ENCODE results near the gene HOXB9. TPM values are rescaled to one million over a fixed set of nuclear protein-coding genes. Genes with fewer than 3 reads are reported as not detected.

HOXB9 gene
- total and polyA plus RNA-seq, 2 of the 13 experiments (the other 11 are each of a cell fraction or from before 2014, with no cell fraction given): not detected

- TF ChIP-seq BRF2 (CRISPR knock-in tag; IDR thresholded peaks at IDR 0.05): no peak
- peak; percentile 51 for TF ChIP-seq YY1 (IDR thresholded peaks at IDR 0.05; ENCODE audit: insufficient read depth, insufficient replicate concordance, low read depth, low read length)
- TF ChIP-seq HOMEZ (CRISPR knock-in tag; IDR thresholded peaks at IDR 0.05; ENCODE audit: low read depth): 0 out of 2 replicates have a peak, but pooled peaks have one; percentile 39
- TF ChIP-seq, protein P1, sequence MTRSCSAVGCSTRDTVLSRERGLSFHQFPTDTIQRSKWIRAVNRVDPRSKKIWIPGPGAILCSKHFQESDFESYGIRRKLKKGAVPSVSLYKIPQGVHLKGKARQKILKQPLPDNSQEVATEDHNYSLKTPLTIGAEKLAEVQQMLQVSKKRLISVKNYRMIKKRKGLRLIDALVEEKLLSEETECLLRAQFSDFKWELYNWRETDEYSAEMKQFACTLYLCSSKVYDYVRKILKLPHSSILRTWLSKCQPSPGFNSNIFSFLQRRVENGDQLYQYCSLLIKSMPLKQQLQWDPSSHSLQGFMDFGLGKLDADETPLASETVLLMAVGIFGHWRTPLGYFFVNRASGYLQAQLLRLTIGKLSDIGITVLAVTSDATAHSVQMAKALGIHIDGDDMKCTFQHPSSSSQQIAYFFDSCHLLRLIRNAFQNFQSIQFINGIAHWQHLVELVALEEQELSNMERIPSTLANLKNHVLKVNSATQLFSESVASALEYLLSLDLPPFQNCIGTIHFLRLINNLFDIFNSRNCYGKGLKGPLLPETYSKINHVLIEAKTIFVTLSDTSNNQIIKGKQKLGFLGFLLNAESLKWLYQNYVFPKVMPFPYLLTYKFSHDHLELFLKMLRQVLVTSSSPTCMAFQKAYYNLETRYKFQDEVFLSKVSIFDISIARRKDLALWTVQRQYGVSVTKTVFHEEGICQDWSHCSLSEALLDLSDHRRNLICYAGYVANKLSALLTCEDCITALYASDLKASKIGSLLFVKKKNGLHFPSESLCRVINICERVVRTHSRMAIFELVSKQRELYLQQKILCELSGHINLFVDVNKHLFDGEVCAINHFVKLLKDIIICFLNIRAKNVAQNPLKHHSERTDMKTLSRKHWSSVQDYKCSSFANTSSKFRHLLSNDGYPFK (CRISPR knock-in tag; IDR thresholded peaks at IDR 0.05; ENCODE audit: borderline replicate concordance): no peak
- TF ChIP-seq BRCA1 (CRISPR knock-in tag; IDR thresholded peaks at IDR 0.05): peak; percentile 47; the same call in 1 of the 2 replicates
- peak; percentile 99 for TF ChIP-seq XRCC5 (optimal IDR thresholded peaks at IDR 0.05; ENCODE audit: low read length)
- 0 out of 2 replicates have a peak, but pooled peaks have one; percentile 37 for TF ChIP-seq HDAC1 (CRISPR knock-in tag; IDR thresholded peaks at IDR 0.05)
- peak; percentile 64; the same call in 1 of the 2 replicates for TF ChIP-seq ZNF556 (CRISPR knock-in tag; IDR thresholded peaks at IDR 0.05; ENCODE audit: borderline replicate concordance)
- no peak for TF ChIP-seq ZNF564 (CRISPR knock-in tag; IDR thresholded peaks at IDR 0.05)
- TF ChIP-seq ARNTL (CRISPR knock-in tag; IDR thresholded peaks at IDR 0.05): no peak
- peak; percentile 46; the same call in 1 of the 2 replicates for TF ChIP-seq MED1 (CRISPR knock-in tag; IDR thresholded peaks at IDR 0.05)
- TF ChIP-seq ZNF501 (CRISPR knock-in tag; IDR thresholded peaks at IDR 0.05): peak; percentile 60; the same call in 1 of the 2 replicates
- TF ChIP-seq IKZF1 (IDR thresholded peaks at IDR 0.05): no peak
- TF ChIP-seq, protein P2, sequence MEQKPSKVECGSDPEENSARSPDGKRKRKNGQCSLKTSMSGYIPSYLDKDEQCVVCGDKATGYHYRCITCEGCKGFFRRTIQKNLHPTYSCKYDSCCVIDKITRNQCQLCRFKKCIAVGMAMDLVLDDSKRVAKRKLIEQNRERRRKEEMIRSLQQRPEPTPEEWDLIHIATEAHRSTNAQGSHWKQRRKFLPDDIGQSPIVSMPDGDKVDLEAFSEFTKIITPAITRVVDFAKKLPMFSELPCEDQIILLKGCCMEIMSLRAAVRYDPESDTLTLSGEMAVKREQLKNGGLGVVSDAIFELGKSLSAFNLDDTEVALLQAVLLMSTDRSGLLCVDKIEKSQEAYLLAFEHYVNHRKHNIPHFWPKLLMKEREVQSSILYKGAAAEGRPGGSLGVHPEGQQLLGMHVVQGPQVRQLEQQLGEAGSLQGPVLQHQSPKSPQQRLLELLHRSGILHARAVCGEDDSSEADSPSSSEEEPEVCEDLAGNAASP (CRISPR knock-in tag; IDR thresholded peaks at IDR 0.05; ENCODE audit: borderline replicate concordance): 0 out of 2 replicates have a peak, but pooled peaks have one; percentile 62
- no peak for TF ChIP-seq FOXO1 (CRISPR knock-in tag; IDR thresholded peaks at IDR 0.05)
- peak; percentile 29; the same call in 1 of the 2 replicates for TF ChIP-seq ZZZ3 (CRISPR knock-in tag; IDR thresholded peaks at IDR 0.05; ENCODE audit: borderline replicate concordance)
Measured at GRCh38 chr17:48636177-48637018, 10.2 kb upstream of the HOXB9 start (continued).

Data from HepG2 (cell line).